ENCODE measurements around the gene SLC24A4.

DNA sequence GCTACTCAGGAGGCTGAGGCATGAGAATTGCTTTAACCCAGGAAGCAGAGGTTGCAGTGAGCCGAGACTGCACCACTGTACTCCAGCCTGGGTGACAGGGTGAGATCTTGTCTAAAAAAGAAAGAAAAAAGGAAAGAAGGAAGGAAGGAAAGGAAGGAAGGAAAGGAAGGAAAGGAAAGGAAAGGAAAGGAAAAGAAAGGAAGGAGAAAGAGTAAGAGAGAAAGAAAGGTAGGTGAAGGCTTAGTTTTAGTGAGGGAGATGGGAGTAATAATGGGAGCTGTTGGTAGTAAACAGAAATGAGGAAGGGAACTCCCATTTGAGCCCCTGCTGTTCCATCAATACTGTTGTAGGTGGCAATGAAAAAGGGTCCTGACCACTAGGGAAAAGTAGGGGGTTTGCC is 28.8 kb downstream of the SLC24A4 start:
- TF ChIP-seq, protein P1, sequence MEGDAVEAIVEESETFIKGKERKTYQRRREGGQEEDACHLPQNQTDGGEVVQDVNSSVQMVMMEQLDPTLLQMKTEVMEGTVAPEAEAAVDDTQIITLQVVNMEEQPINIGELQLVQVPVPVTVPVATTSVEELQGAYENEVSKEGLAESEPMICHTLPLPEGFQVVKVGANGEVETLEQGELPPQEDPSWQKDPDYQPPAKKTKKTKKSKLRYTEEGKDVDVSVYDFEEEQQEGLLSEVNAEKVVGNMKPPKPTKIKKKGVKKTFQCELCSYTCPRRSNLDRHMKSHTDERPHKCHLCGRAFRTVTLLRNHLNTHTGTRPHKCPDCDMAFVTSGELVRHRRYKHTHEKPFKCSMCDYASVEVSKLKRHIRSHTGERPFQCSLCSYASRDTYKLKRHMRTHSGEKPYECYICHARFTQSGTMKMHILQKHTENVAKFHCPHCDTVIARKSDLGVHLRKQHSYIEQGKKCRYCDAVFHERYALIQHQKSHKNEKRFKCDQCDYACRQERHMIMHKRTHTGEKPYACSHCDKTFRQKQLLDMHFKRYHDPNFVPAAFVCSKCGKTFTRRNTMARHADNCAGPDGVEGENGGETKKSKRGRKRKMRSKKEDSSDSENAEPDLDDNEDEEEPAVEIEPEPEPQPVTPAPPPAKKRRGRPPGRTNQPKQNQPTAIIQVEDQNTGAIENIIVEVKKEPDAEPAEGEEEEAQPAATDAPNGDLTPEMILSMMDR (IDR thresholded peaks at IDR 0.05): no peak
- TF ChIP-seq POLR2A (IDR thresholded peaks at IDR 0.05): no peak

Measured in testis (tissue), 2 donors.